Liver (tissue), 9 donors: ENCODE measurements around the gene HGF. TPM values are rescaled to one million over a fixed set of nuclear protein-coding genes. Genes with fewer than 3 reads are reported as not detected.
A peak's percentile ranks its signal among the peaks of the same experiment; 100 is the strongest.

ENCODE experiments used
- DNase-seq: peaks from one replicate; pipeline ENCODE4 v3.0.0-alpha.2; 2017; ENCODE audit warnings: low spot score
- H3K27ac ChIP-seq, 2 donors: one replicate each; pipeline ENCODE4 v1.7.0; 2013; ENCODE audit warnings: inconsistent platforms in 2 of 2, low read length in 2 of 2, control low read depth in 1 of 2, low read depth in 1 of 2, mild to moderate bottlenecking in 1 of 2
- H3K27me3 ChIP-seq, 4 donors: one replicate each; pipeline versions ENCODE4 v1.6.1 to v1.7.0; 2013; ENCODE audit warnings: low read length in 3 of 4, inconsistent platforms in 1 of 4, mild to moderate bottlenecking in 1 of 4, moderate library complexity in 1 of 4; ENCODE audit not compliant: control insufficient read depth in 4 of 4, insufficient read depth in 4 of 4
- H3K36me3 ChIP-seq, 4 donors: one replicate each; pipeline versions ENCODE4 v1.6.1 to v1.7.0; 2013; ENCODE audit warnings: low read length in 3 of 4, mild to moderate bottlenecking in 3 of 4, low read depth in 1 of 4, moderate library complexity in 1 of 4; ENCODE audit not compliant: control insufficient read depth in 4 of 4, insufficient read depth in 3 of 4
- H3K4me1 ChIP-seq, 4 donors: one replicate each; pipeline versions ENCODE4 v1.6.1 to v1.7.0; 2013; ENCODE audit warnings: low read length in 3 of 4, mild to moderate bottlenecking in 3 of 4, moderate library complexity in 1 of 4; ENCODE audit not compliant: control insufficient read depth in 4 of 4, insufficient read depth in 4 of 4
- H3K4me3 ChIP-seq, 3 donors: one replicate each; pipeline versions ENCODE4 v1.6.1 to v1.7.0; 2013; ENCODE audit warnings: low read length in 3 of 3, control low read depth in 1 of 3, low read depth in 1 of 3, mild to moderate bottlenecking in 1 of 3
- H3K9ac ChIP-seq, 2 donors: one replicate each; pipeline ENCODE4 v1.7.0; 2013; ENCODE audit warnings: low read length in 2 of 2, mild to moderate bottlenecking in 2 of 2, moderate library complexity in 2 of 2, control low read depth in 1 of 2, low read depth in 1 of 2
- H3K9me3 ChIP-seq, 4 donors: one replicate each; pipeline versions ENCODE4 v1.6.1 to v1.7.0; 2013; ENCODE audit warnings: low read length in 3 of 4; ENCODE audit not compliant: control insufficient read depth in 4 of 4
- ATF3 ChIP-seq: IDR thresholded peaks from 2 replicates; pipeline ENCODE4 v1.6.1; 2016; ENCODE audit warnings: antibody characterized with exemption
- EGR1 ChIP-seq, 2 donors: IDR thresholded peaks; 2 replicates each; pipeline ENCODE4 v1.6.1; 2016 to 2018; ENCODE audit warnings: antibody characterized with exemption in 2 of 2, low read depth in 2 of 2
- FOXA1 ChIP-seq: IDR thresholded peaks from 2 replicates; pipeline ENCODE4 v1.6.1; 2016; ENCODE audit warnings: antibody characterized with exemption
- FOXA2 ChIP-seq: IDR thresholded peaks from 2 replicates; pipeline ENCODE4 v1.6.1; 2016; ENCODE audit warnings: antibody characterized with exemption
- GABPA ChIP-seq, 2 donors: IDR thresholded peaks in 1 of 2; conservative IDR thresholded peaks in 1 of 2; 2 replicates each; pipeline ENCODE4 v1.6.1; 2016; ENCODE audit warnings: antibody characterized with exemption in 2 of 2, mild to moderate bottlenecking in 1 of 2, moderate library complexity in 1 of 2
- HNF4A ChIP-seq, 2 donors: conservative IDR thresholded peaks; 2 replicates each; pipeline ENCODE4 v1.6.1; 2016; ENCODE audit warnings: antibody characterized with exemption in 2 of 2, mild to moderate bottlenecking in 2 of 2
- HNF4G ChIP-seq: IDR thresholded peaks from 2 replicates; pipeline ENCODE4 v1.6.1; 2016; ENCODE audit warnings: antibody characterized with exemption
- JUND ChIP-seq, 2 donors: IDR thresholded peaks; 2 replicates each; pipeline ENCODE4 v1.6.1; 2016; ENCODE audit warnings: antibody characterized with exemption in 2 of 2
- MAX ChIP-seq: IDR thresholded peaks from 2 replicates; pipeline ENCODE4 v1.6.1; 2016; ENCODE audit warnings: antibody characterized with exemption
- NR2F2 ChIP-seq: IDR thresholded peaks from 2 replicates; pipeline ENCODE4 v1.6.1; 2016; ENCODE audit warnings: antibody characterized with exemption
- RAD21 ChIP-seq, 2 donors: IDR thresholded peaks; 2 replicates each; pipeline ENCODE4 v1.6.1; 2016; ENCODE audit warnings: antibody characterized with exemption in 2 of 2, mild to moderate bottlenecking in 2 of 2
- REST ChIP-seq: IDR thresholded peaks from 2 replicates; pipeline ENCODE4 v1.6.1; 2016; ENCODE audit warnings: antibody characterized with exemption, mild to moderate bottlenecking
- RXRA ChIP-seq, 2 donors: IDR thresholded peaks; 2 replicates each; pipeline ENCODE4 v1.6.1; 2017 to 2018; ENCODE audit warnings: antibody characterized with exemption in 2 of 2, mild to moderate bottlenecking in 1 of 2
- SP1 ChIP-seq: IDR thresholded peaks from 2 replicates; pipeline ENCODE4 v1.6.1; 2018; ENCODE audit warnings: antibody characterized with exemption, mild to moderate bottlenecking
- TAF1 ChIP-seq: conservative IDR thresholded peaks from 2 replicates; pipeline ENCODE4 v1.6.1; 2016; ENCODE audit warnings: antibody characterized with exemption, mild to moderate bottlenecking
- YY1 ChIP-seq: IDR thresholded peaks from 2 replicates; pipeline ENCODE4 v1.6.1; 2016; ENCODE audit warnings: antibody characterized with exemption, mild to moderate bottlenecking
- ZBTB33 ChIP-seq: IDR thresholded peaks from 2 replicates; pipeline ENCODE4 v1.6.1; 2016; ENCODE audit warnings: antibody characterized with exemption
- WGBS: extraction: QIAGEN DNeasy Blood & Tissue Kit; methylation state at CpG from one replicate; pipeline ENCODE4 v1.1.7; 2013; 5-methylcytosine and 5-hydroxymethylcytosine counted together
- polyA plus RNA-seq, 2 donors: library from polyadenylated mRNA; stranded (reverse) in 1 of 2; unstranded in 1 of 2; fragments of 200-250 nt in 1 of 2; fragments of >200 nt in 1 of 2; fragmentation: Nextera tagmentation in 1 of 2; extraction: Ambion mirVana in 1 of 2; gene quantifications; one replicate each; pipeline versions ENCODE4 v1.2.1 to v1.2.3, GENCODE V29; 2013 to 2015
- total RNA-seq, 2 donors: library from RNA; depleted of rRNA; stranded (reverse); fragments of >200 nt; gene quantifications; one replicate each; pipeline ENCODE4 v1.2.3, GENCODE V29; 2014
- donor health status: healthy.
- donor health status: healthy.
- donor health status: healthy.
- donor health status: healthy.
- donor health status: healthy.

Gene HGF
- total and polyA plus RNA-seq, 4 donors = 12.0 to 29.8 (median 15.3) TPM

- 70% methylated on average over 2 of the region's 2 CpGs for WGBS
- Histone ChIP-seq H3K9ac (no peak overlapping the region), H3K4me1 (no peaks in the 10 kb centered on the region), H3K36me3 (no peaks in the 10 kb centered on the region), H3K27ac (no peak overlapping the region), H3K27me3 (no peaks in the 10 kb centered on the region), H3K4me3 (no peak overlapping the region), H3K9me3 (no peaks in the 10 kb centered on the region)
- TF ChIP-seq TAF1 (no peak), RAD21 (IDR thresholded peaks at IDR 0.05) (no peak), JUND (IDR thresholded peaks at IDR 0.05) (no peak), GABPA (IDR thresholded peaks at IDR 0.05 in 1 of 2, conservative IDR thresholded peaks at IDR 0.05 in 1 of 2) (no peak), NR2F2 (no peak), HNF4G (no peak), FOXA1 (no peak), ATF3 (no peak)
- no peak for DNase-seq
Observed at GRCh38 chr7:81705206-81705605, 64.6 kb downstream of the HGF start.

- H3K9ac ChIP-seq = no peak overlapping the region
- H3K4me3 ChIP-seq = no peak overlapping the region
- H3K4me1 ChIP-seq = no peaks in the 10 kb centered on the region
- no peaks in the 10 kb centered on the region for H3K36me3 ChIP-seq
- 32% methylated on average over 3 of the region's 3 CpGs for WGBS
- no peaks in the 10 kb centered on the region for H3K9me3 ChIP-seq
- no peaks in the 10 kb centered on the region for H3K27me3 ChIP-seq
- TF ChIP-seq NR2F2 (peak; percentile 85), TAF1 (no peak)
- no peak for DNase-seq
- H3K27ac ChIP-seq = no peak overlapping the region
Observed at GRCh38 chr7:81704595-81704994, 65.3 kb downstream of the HGF start.

- no peak overlapping the region for H3K27ac ChIP-seq
- no peak for DNase-seq
- TF ChIP-seq SP1 (no peak), EGR1 (IDR thresholded peaks at IDR 0.05; ENCODE audit: low read depth in 2 of 2) (no peak)
- no peak overlapping the region for H3K9ac ChIP-seq
- H3K4me1 ChIP-seq = no peaks in the 10 kb centered on the region
- no peaks in the 10 kb centered on the region for H3K27me3 ChIP-seq
- H3K36me3 ChIP-seq = no peaks in the 10 kb centered on the region
- no peak overlapping the region for H3K4me3 ChIP-seq
- no peaks in the 10 kb centered on the region for H3K9me3 ChIP-seq
Observed at GRCh38 chr7:81698965-81699364, 70.9 kb downstream of the HGF start.

- H3K27me3 ChIP-seq = no peaks in the 10 kb centered on the region
- 52% methylated on average over 3 of the region's 3 CpGs for WGBS
- H3K9ac ChIP-seq = no peak overlapping the region
- no peak overlapping the region for H3K4me3 ChIP-seq
- H3K36me3 ChIP-seq = no peaks in the 10 kb centered on the region
- H3K27ac ChIP-seq = no peak overlapping the region
- no peak for DNase-seq
- no peaks in the 10 kb centered on the region for H3K4me1 ChIP-seq
- no peaks in the 10 kb centered on the region for H3K9me3 ChIP-seq
- no peak for TF ChIP-seq HNF4G
- no peak for TF ChIP-seq HNF4A (conservative IDR thresholded peaks at IDR 0.05)
- TF ChIP-seq FOXA2 = no peak
- no peak for TF ChIP-seq REST
- no peak for TF ChIP-seq FOXA1
- TF ChIP-seq TAF1 = no peak
- TF ChIP-seq JUND (IDR thresholded peaks at IDR 0.05) = no peak
- no peak for TF ChIP-seq SP1
- no peak for TF ChIP-seq EGR1 (IDR thresholded peaks at IDR 0.05; ENCODE audit: low read depth in 2 of 2)
- TF ChIP-seq NR2F2 = no peak
- no peak for TF ChIP-seq RXRA (IDR thresholded peaks at IDR 0.05)
- TF ChIP-seq YY1 = no peak
- TF ChIP-seq MAX = no peak
- no peak for TF ChIP-seq ATF3
- TF ChIP-seq GABPA (IDR thresholded peaks at IDR 0.05 in 1 of 2, conservative IDR thresholded peaks at IDR 0.05 in 1 of 2) = no peak
- no peak for TF ChIP-seq ZBTB33
- TF ChIP-seq RAD21 (IDR thresholded peaks at IDR 0.05) = no peak
Observed at GRCh38 chr7:81694711-81695110, 75.1 kb downstream of the HGF start.
